Stimulated activated CD4-positive, alpha-beta T cell treated with anti-CD3 and anti-CD28 coated beads, Interleukin-4, amount 100 ng/mL, for 24 hours (primary cell): ENCODE measurements around the gene QSOX1.

ENCODE experiments used
- DNase-seq: peaks from one replicate; pipeline ENCODE4 v3.0.0-alpha.2; 2020

QSOX1 gene

GRCh38 chr1:180236698-180237509 lies 82.2 kb downstream of the QSOX1 start:
- DNase-seq: no peak

DNA sequence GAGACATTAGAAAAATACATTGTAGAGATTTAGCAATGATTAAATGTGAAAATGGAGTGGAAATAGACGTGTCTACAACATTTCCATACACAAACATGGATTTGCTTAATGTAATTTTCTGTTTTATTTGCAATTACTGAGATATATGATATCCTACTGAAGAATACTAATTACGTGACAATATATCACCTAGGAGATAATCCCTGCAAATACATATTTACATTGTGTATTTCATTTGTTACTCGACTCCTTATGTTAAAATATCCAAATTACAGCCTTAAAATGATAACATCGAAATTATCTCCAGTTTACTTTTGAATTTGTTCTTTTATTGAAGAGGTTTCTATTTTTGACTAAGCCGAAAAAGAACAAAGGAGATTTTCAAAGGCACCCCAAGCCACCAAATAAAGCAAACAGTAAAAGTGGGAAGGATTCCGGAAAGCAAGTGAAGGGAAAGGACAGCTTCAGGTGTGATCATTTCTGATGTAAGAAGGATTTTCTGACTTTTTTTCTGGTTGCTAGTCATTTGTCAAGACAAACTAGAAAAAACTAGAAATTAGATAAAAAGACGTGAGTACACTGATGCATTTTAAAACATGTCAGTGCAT lies 83.3 kb downstream of the QSOX1 start:
- no peak for DNase-seq

GRCh38 chr1:180238675-180239074 lies 84.0 kb downstream of the QSOX1 start:
- DNase-seq: no peak

DNA sequence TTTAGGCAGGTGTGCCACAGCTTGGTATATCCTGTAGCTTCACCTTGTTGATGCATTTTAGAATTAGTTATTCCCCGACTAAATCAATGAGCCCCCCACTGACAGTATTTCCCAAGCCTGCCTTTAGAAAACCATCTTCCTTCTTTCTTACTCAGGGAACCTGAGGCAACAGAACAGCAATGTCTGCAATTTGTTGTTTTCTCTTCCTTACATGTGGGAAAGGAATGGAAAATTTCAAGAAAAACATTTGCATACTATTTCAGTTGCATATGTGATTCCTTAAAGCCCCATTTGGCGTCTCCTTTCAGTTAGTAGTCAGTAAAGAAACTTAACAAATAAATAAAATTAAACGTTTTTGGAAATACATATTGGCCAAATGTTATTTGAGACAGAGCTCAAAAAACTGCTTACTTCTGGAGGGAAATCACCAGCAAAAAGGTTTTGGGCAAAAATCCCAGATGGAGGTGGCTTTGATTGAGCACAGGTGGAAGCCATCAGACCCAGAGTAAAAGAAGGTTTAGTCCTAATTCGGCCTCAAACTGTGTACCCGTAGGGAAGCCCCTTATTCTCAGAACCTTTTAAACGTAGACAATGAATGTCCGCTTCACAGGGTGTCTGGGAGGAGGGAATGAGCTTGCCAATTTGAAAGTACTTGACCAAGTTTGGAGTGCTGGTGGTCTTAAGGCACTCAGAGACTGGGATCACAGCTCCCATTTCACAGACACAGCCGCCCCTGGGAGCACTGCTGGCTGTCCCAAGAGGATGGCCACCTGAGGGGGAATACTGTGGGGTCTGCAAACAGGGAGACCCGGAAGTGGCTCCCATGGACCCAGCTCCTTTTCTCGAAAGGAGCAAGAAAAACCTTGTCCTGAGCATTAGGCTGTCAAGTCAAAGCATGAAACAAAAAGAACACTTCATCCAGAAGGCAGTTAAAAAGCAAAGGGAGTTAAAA lies 84.8 kb downstream of the QSOX1 start:
- DNase-seq: no peak

DNA sequence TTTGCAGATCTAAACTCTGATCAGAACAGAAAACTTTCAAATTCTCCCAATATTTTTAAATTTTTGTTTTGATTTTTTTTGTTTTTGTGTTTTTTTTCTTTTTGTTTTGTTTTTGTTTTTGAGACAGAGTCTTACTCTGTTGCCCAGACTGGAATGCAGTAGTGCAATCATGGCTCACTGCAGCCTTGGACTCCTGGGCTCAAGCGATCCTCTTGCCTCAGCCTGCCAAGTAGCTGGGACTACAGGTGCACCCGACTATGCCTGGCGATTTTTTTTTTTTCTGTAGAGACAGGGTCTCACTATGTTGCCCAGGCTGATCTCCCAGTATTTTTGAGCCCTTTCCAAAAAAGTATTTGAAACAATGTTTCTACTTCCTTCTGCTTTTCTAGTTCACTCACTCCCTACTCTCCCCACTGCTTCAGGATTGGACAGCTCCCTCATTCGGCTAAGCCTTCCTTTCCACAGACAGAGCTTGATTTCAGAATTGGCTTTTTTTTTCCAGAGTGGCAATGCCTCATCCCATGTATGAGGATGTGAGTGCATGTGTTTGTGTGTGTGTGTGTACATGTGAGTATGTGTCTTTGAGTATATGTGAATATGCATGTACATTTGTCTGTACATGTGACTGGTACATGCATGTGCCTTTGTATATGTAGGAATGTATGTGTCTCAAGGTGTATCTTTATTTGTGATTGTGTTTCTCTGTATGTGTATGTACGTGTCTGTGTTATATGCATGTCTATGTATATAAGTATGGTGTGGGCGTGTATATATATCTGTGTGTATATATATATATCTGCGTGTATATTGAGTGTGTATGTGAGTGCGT lies 87.3 kb downstream of the QSOX1 start:
- no peak for DNase-seq

GRCh38 chr1:180243517-180244221 lies 89.0 kb downstream of the QSOX1 start:
- no peak for DNase-seq

DNA sequence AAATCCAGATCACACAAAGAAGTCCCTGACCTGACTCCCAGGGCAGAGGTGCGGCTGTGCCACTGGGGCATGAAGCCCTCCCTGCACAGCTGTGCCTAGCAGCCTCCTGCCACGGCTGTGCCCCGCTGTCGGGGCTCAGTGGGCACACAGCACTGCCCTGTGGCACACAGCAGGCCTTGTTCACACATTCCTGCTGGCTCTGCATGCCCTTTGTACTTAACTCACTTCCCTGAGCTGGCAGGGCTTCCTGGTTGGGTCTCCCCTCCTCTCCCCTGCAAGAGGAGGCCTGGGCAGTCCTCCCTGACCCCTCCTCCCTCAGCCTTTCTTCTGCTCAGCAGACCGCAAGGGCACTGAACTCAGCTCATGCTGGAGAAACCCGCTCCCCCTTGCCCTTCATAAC lies 90.2 kb downstream of the QSOX1 start:
- DNase-seq: no peak

DNA sequence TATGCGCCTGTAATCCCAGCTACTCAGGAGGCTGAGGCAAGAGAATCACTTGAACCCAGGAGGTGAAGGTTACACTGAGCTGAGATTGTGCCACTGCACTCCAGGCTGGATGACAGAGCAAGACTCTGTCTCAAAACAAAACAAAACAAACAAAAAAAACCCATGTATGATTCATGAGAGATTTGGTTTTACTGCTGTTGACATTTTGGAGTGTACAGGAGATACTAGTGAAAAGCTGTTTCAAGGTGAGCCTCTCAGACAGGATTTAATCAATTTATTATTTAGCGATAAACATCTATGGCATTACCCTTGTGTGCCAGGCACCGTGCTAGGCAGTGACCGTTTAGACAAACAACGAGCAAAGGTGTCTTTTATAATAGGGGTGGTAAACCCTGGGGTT lies 91.9 kb downstream of the QSOX1 start:
- DNase-seq: no peak

DNA sequence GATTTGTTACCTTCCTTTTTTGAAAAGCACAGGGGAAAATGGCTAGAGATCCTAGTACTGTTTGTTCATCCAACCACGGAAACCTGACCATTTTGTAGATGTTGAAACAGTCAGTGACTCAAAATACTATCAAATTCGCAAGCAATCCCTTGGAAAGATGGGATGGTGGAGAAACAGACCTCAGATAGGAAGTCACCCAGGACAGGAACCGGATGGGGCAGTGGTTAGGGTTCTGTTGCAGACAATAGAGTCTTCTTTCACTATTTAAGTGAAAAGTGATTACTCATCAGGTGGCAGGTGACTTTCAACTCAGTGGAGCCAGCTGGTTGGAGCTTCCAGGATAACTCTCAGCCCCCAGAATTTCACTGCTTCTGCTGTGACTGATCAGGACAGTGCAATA lies 92.4 kb downstream of the QSOX1 start:
- DNase-seq: no peak

DNA sequence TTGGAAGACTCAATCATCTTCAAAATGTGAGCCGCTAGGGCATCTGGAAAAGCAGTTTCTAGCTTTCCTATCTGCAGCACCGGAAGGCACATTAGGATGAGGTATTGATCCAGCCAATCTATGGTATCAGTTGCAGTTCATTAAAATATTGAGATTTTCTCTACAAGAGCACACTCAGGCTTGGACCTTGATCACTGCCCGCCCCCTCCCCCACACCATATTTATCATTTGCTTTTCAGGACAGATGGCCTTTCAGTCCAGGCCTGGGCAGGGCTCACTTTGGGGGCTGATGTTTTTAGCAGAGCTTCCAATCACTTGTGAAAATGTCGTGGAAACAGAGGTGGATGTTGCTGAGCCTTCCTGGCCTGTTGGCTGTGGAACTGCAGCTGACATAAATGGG lies 92.9 kb downstream of the QSOX1 start:
- DNase-seq: no peak

DNA sequence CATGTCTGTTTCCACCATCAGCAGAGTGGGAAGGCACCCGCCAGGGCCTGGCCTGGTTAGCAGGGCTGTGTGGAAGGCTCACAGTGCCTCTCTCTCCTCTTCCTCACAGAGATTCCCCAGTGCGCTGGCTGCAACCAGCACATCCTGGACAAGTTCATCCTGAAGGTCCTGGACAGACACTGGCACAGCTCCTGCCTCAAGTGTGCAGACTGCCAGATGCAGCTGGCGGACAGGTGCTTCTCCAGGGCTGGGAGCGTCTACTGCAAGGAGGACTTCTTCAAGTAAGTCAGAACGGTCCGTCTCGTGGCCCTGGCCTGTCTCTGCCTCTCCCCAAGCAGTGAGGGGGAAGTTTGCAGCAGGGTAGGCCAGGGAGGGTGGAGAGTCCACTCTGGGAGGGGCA lies 93.5 kb downstream of the QSOX1 start:
- no peak for DNase-seq

- no peak for DNase-seq
Measured at GRCh38 chr1:180248731-180249681, 94.3 kb downstream of the QSOX1 start.

DNA sequence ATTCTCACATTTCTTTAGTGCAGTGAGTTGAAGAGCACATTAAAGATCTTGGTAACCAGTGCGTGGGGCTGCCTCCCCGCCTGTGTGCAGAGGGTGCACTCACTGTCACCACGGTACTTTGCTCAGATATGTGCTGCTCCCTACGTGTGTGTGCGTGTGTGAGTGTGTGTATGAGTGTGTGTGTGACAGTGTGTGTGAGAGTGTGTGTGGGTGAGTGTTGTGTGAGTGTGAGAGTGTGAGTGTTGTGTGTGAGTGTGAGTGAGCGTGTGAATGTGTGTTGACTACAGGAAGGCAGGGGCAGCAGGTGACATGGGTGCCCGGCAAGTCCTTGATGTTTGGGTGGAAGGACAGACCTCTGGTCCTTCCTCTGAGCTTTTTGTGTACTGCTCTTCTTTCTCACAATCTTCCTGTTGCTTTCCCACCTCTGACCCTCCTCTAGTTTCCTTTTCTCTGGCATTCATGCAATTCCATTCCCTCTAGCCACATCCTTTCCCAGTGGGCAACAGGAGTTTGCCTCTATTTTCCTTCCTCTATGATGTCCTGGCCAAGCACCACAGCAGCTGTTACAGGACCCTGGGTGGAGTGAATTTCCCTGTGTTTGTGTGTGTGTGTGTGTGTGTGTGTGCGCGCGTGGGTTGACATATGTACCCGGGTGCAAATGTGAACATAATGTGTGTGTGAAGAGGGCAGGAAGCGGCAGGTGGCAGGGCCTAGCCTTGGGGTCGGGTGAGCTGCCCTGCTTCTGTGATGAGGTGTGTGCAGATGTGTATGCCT lies 95.2 kb downstream of the QSOX1 start:
- DNase-seq: no peak

DNA sequence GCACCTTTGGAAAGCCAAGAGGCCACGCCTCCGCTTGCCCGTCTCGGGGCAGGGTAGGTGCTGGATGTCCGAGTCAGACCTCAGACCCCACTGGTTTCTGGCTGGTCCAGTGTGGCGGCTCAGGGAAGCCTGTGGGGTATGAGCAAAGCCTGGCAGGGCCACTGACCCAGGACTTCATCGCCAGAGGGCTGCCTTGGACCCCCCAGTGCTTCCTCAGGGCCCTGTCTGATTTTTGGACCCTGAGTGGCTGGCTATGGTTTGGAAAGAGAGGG lies 95.8 kb downstream of the QSOX1 start:
- DNase-seq: no peak

DNA sequence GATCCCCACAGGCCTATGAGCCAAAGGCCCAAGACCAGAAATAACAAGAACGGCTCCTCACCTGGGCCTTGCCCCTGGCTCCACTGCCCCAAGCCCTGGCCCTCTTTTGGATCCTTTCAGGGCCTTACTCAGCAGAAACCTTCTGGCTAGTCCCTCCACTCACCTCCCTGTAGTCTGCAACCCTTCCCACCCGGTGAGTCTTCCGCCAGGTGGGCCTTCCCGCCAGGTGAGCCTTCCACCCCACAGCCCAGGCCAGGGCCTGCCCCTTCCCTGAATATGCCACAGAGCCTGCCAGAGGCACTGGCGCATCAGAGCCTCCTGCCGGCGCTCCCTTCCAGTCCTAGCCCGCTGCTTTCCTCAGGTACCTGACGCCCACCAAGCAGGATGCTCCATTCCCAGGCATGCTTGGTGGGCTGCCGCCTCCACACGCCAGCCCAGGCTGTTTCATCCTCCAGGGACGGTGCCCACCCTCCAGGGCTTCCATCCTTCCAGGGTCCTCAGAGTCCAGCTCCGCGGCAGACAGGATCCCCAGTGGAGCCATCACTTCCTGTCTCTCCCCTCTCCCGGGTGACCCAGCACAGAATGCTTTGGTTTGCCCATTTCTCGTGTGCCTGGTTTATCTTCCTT lies 96.3 kb downstream of the QSOX1 start:
- no peak for DNase-seq

- DNase-seq: no peak
Measured at GRCh38 chr1:180251526-180252305, 97.0 kb downstream of the QSOX1 start.

GRCh38 chr1:180252638-180253536 lies 98.2 kb downstream of the QSOX1 start:
- DNase-seq: peak; percentile 74
